Sigmoid colon (tissue), 4 donors: ENCODE data around the gene YTHDF1.

Source experiments
- EP300 ChIP-seq, 4 donors: sonication (generic); formaldehyde crosslinking; IDR thresholded peaks; one replicate each; pipeline ENCODE4 v1.6.1; 2017; ENCODE audit warnings: antibody characterized with exemption in 4 of 4
- POLR2A ChIP-seq, 2 donors: fragments of 450-650 bp; IDR thresholded peaks; one replicate each; pipeline ENCODE4 v1.6.1; 2016; ENCODE audit warnings: antibody characterized with exemption in 2 of 2, mild to moderate bottlenecking in 2 of 2, moderate library complexity in 2 of 2
- POLR2AphosphoS5 ChIP-seq, 4 donors: sonication (generic); formaldehyde crosslinking; IDR thresholded peaks; one replicate each; pipeline ENCODE4 v1.6.1; 2017; ENCODE audit warnings: antibody characterized with exemption in 4 of 4
- TF ChIP-seq, protein P1 (sequence below), 4 experiments: fragments of 450-650 bp in 3 of 4; fragments of 200-600 bp in 1 of 4; IDR thresholded peaks; one replicate each; pipeline ENCODE4 v1.5.1; 2016 to 2019; ENCODE audit warnings: antibody characterized with exemption in 4 of 4, mild to moderate bottlenecking in 3 of 4, moderate library complexity in 2 of 4

DNA sequence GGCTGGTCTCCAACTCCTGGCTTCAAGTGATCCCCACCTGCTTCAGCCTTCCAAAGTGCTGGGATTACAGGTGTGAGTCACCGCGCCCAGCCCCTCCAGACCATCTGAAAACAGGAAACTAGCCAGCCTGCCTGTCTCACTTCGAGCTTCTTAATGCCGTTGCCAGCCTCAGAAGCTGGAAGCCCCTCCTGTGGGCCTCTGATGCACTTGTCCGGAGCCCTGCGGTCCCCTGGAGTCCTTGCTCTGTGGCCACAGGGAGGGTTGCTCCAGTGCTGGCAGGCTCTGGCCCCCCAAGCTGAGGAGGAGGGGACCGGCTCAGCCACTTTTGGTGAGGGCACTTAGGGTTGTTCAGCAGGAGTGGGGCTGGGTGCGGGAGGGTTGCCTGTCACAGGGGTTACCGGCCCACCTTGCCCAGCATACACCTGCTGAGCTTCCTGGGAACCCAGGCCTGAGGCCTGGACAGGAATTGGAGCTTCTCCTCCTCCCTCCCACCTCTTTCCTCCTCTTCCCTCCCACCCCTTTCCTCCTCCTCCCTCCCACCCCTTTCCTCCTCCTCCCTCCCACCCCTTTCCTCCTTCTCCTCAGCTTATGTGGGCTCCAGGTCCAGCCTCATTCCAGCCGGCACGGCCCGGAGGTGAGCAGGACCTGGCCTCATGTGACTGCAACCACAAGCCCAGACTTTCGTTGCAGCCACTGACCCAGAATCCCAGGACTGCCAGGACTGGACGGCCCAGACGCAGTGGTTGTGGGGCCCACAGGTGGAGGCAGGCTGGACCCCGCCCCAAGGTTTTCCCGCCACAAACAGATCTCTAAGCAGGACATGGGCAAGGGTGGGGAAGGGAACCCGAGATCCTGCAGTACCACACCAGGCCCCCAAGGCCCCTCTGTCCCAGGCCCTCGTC lies 10.4 kb upstream of the YTHDF1 start:
- TF ChIP-seq EP300 (IDR thresholded peaks at IDR 0.05) (no peak), POLR2A (IDR thresholded peaks at IDR 0.05) (no peak), POLR2AphosphoS5 (IDR thresholded peaks at IDR 0.05) (no peak)
- TF ChIP-seq, protein P1, sequence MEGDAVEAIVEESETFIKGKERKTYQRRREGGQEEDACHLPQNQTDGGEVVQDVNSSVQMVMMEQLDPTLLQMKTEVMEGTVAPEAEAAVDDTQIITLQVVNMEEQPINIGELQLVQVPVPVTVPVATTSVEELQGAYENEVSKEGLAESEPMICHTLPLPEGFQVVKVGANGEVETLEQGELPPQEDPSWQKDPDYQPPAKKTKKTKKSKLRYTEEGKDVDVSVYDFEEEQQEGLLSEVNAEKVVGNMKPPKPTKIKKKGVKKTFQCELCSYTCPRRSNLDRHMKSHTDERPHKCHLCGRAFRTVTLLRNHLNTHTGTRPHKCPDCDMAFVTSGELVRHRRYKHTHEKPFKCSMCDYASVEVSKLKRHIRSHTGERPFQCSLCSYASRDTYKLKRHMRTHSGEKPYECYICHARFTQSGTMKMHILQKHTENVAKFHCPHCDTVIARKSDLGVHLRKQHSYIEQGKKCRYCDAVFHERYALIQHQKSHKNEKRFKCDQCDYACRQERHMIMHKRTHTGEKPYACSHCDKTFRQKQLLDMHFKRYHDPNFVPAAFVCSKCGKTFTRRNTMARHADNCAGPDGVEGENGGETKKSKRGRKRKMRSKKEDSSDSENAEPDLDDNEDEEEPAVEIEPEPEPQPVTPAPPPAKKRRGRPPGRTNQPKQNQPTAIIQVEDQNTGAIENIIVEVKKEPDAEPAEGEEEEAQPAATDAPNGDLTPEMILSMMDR (IDR thresholded peaks at IDR 0.05), result no peak
